DMS53 (cell line): ENCODE measurements around the gene DPEP3.

Experiments
- DNase-seq: peaks from one replicate; lab custom pipeline; 2025; lab: John Stamatoyannopoulos, UW

The DPEP3 gene

GRCh38 chr16:67966549-67967182 lies 13.6 kb downstream of the DPEP3 start:
- no peak for DNase-seq

GRCh38 chr16:67965668-67966548 lies 14.4 kb downstream of the DPEP3 start:
- no peak for DNase-seq

- no peak for DNase-seq
These were observed 15.7 kb downstream of the DPEP3 start for GRCh38 chr16:67964477-67965131.

DNA sequence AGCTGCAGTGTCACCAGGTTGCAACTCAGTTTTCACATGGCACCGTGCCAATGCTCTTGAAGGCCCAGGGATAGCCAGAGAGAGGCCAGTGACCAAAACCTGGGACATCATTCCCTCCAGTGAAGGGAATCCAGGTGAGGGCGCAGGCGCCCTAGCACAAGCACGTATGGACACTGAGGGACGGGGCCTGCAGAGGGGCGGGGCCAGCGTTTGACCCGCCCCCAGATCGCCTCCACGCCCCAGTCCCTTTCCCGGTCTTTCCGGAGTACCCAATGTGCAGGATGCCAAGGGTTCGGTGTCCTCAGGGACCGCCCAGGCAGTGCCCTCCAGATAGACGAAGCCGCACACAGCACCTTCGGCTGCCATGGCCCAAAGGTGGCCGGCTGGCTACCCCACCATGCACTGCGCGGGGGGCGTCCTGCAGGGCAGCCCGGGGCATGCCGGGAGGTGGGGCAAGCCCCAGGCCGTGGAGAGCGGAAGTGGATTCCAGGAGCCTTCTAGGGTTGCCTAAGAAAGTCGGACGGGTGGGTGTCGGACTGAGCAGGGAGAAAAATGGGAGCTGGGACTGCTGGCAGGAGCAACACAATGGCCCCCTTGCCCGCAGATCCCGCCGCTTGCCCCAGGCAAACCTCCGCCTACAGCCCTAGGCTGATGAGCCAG lies 16.5 kb downstream of the DPEP3 start:
- peak; percentile 45 for DNase-seq

- no peak for DNase-seq
These were observed 17.0 kb downstream of the DPEP3 start for GRCh38 chr16:67963292-67963661.

- no peak for DNase-seq
These were observed 18.2 kb downstream of the DPEP3 start for GRCh38 chr16:67962135-67962534.

DNA sequence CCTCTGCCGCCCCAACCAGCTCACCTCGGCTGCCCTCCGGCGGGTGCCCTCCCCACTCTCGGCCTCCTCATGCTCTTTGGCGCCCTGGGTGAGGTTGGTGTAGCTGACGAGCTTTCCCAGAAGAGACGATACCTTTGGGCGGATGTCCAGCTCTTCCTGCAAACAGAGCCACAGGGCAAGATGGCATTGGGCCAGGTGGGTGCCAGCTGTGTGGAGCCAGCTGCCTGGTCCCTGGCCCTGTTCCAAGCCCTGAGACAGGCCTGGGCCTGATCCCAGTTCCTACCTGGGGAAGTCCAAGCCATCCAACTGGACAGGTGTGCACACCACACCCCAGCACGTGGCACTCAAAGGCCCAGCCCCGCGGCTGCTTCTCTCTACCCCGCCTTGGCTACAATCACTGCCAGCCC lies 18.7 kb downstream of the DPEP3 start:
- peak; percentile 98 for DNase-seq

DNA sequence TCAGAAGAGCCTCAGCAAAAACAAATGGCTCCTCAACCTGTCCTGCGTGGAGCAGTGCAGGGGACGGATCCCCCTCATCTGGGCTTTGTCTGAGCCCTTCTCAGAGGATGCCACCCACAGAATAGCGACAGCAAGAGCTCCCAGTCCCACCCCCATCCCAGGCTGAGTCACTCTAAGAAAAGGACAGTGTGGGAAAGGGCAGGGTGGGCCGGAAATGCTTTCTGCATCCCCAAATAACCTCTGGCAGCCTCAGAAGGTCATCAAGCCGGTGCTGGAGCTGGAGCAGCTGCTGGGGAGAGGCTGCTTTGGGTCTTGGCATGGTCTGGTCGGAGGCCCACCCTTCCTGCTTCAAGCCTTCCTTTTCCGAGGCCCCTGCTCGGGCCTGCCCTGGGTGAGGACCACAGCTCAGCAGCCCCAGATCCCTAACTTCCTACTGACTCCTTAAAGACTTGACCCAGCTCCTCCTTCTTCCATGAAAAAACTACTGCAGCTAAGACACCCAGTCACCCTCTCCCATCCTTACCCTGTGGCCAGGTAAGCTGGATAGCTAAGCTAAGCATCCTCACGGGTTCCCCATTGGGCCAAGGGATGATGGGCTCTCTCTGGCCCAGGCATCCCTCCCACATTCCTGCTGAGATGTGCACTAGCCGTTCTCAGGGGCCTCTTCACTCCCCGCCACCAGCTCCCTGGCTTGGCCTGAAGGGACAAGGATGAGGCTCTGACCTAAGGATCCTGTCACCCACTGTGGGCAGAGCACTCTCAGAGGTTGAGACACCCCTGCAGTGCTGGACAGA lies 20.6 kb downstream of the DPEP3 start:
- DNase-seq: no peak

DNA sequence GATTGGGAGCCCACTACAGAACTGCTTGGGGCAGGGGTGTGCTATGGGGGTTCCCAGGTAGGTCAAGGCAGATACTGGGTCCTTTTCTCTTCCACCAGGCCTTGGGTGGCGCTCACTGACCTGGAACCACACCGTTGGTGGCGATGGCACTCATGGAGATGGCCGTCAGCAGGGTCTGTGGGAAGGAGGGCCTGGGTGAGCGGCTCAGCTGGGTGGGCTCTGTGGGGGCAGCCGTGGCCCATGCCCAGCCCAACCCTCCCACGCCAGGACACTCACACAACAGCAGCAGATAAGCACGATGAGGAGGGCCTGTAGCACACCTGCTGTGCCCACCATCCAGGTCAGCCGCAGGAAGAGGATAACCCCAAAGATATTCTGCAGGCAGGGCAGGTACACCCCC lies 22.7 kb downstream of the DPEP3 start:
- DNase-seq: no peak

- DNase-seq: no peak
These were observed 25.7 kb downstream of the DPEP3 start for GRCh38 chr16:67954421-67955196.

- DNase-seq: no peak
These were observed 26.5 kb downstream of the DPEP3 start for GRCh38 chr16:67953641-67954375.

- no peak for DNase-seq
These were observed 28.8 kb downstream of the DPEP3 start for GRCh38 chr16:67951485-67951884.

DNA sequence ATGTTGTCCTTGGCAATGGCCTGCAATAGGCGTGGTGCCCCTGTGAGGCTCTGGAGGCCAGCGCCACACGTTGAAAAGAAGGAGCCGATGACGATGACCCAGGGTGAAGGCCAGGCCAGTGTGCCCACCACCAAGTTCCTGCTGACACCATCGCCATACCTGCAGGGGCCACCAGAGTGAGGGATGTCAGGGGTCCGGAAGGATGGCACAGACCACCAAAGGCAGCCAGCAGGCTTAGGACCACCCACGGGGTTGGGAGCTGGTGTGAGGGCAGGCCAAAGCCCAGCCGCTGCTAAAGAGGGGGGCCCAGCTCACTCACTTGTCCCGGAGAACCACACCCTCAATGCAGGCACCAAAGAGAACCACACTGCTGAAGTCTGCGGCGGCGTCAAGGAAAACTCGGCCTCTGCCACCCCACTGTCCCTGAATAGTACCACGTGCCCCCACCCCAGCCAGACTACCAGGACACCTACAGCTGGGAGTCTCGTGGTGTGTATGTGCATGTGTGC lies 29.9 kb downstream of the DPEP3 start:
- DNase-seq: no peak

GRCh38 chr16:67949645-67950044 lies 30.7 kb downstream of the DPEP3 start:
- no peak for DNase-seq

DNA sequence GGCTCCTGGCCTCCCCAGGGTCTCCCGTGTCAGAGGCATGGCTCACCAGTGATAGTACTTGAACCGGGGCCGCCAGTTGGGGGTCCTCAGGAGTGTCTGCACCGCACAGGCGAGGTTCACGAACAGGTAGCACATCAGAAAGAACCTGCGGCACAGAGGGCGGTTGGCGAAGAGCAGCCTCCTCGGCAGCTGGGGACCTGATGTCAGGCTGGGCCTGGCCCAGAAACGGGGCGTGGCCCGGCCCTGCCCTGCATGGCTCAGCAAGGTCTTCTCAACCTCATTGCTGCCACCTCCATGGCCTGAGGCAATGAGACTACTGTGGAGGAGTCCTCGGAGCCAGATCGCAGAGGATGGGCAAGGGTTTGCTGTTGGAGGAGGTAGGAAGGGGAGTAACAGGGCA lies 32.3 kb downstream of the DPEP3 start:
- DNase-seq: no peak

DNA sequence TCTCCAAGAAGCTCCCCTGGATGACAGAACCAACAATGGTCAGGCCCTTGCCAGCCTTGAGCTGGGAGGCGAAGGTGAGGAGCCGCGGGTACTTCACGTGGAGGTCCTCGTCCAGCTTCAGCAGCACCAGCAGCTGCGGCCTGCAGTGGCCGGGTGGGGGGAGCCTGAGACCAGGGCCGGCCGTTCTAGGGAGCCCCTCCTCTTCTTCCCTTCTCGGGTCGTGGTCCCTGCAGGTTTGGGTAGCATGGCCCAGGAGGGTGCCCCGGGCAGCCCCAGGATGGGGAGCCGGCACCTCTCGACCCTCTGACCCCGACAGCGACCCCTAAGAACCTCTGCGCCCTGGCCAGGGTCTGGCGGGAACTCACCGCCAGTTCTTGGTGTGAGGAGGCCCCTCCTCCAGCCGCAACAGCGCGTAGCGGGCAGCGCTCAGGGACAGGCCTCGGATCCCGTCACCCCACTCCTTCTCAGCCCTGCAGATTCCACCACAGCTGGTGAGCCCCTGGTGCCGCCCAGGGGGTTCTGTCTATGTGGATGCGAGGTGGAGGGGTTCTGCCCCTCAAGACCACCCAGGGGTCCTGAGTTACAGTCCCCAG lies 33.2 kb downstream of the DPEP3 start:
- DNase-seq: no peak

DNA sequence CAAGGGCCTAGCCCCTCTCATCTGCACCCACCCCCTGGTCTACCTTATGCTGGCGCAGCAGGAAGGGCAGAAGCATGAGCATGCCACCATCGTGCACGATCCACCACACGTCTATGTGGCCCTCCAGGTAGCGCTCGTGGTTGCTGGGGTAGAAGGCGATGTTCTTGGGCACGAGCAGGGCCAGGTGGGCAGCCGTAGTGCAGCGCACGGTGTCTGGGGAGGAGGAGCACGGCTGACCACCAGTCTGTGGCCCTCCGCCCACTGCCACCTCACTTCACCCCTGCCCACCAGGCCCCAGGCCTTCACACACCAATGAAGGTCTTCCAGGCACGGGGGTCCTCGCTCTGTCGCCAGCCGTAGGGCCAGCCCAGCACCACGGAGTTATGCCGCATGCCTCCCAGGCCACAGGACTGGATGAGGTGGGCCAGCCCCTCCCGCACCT lies 34.1 kb downstream of the DPEP3 start:
- DNase-seq: no peak

DNA sequence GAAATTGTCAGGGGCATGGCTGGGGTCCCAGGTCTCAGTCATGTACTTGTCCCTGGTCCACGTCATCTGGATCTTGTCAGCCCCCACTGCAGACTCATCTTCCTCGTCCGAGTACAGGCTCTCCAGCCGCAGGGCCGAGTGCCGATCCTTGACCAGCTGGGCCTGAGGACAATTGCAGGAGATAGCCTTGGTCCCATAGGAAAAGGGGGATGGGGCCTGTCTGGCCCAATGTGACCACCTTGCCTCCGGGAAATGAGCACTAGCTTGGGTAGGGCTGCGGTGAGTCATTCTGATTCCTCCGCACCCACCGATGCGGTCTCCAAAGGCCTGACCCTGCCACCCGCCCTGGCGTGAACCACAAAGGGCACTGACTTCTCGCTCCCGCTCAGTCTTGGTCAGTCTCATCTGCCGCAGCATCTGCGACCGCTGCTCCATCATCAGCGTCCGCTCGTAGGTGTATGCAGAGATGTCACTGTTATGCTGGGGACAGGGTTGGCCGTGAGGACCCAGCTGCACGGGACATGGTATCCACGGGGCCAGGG lies 34.8 kb downstream of the DPEP3 start:
- no peak for DNase-seq

DNA sequence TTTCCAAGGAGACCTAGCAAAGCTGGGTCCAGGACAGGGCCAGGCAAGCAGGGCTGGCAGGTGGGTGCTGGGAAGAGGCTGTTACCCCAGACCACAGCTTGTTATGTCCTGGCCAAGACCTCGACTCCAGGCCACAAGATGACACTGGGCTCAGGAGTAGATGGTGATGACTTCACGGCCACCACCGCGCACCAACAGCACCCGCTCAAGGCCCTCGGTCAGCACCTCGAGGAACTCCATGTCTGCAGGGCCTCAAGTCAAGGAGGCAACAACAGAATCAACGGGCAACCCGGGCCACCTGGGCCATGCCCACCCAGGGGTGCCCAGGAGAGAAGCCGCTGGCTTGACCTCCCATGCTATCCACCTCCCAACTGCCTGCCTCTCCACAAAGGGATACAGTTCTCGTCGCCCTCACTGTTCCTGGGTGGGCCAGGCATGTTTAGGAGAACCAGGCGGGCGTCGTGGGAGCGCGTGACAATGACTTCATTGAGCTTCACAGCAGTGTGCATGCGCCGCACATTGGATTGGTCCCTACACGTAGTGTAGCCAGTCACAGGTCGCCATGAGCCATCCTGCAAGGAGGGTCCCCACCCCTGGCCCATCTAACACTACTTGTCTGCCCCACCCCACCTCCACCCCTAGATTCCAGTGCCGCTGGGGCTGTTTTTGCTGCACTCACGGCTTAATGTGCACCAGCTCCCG lies 35.5 kb downstream of the DPEP3 start:
- no peak for DNase-seq
